T-helper 2 cell treated with Interferon-gamma antibody and Interleukin-4, amounts not matched to agents 100 ng/mL and 5 ng/mL, for 36 hours (primary cell): ENCODE measurements around the gene TBKBP1. TPM values are rescaled to one million over a fixed set of nuclear protein-coding genes. Genes with fewer than 3 reads are reported as not detected.

Experiments
- intact Hi-C: fragments of 100-400 bp; cut with micrococcal nuclease; formaldehyde crosslinking; loops from one replicate; pipeline ENCODE4 v1.15.1; 2023
- total RNA-seq: library from RNA; stranded (reverse); gene quantifications from 2 replicates; pipeline ENCODE4 v1.2.3, GENCODE V29; 2022

Gene TBKBP1
- total RNA-seq, 1 donor from 2014 or later, result 1.2 TPM

GRCh38 chr17:47757386-47757785 lies 63.4 kb downstream of the TBKBP1 start:
- intact Hi-C loops, result no loop called here

GRCh38 chr17:47760409-47761140 lies 66.6 kb downstream of the TBKBP1 start:
- intact Hi-C loops, result no loop called here

Other genes with a start within 250 kb of the TBKBP1 start
- gene NPEPPS, start 163.1 kb upstream of the TBKBP1 start, total RNA-seq, result 88.5 and 95.5 TPM in 2 replicates
- gene KPNB1, start 44.2 kb upstream of the TBKBP1 start, total RNA-seq, result 542 and 543 TPM in 2 replicates
- gene TBX21, start 39.1 kb downstream of the TBKBP1 start, total RNA-seq, result 9.2 and 9.4 TPM in 2 replicates
- 33.0 and 34.3 TPM in 2 replicates for gene OSBPL7, start 127.6 kb downstream of the TBKBP1 start, total RNA-seq
- gene MRPL10, start 137.4 kb downstream of the TBKBP1 start, total RNA-seq, result 36.6 and 37.4 TPM in 2 replicates
- gene LRRC46, start 137.5 kb downstream of the TBKBP1 start, total RNA-seq, result 0.30 and 0.80 TPM in 2 replicates
- 21.8 and 24.9 TPM in 2 replicates for gene SCRN2, start 147.1 kb downstream of the TBKBP1 start, total RNA-seq
- not detected in 2 replicates for gene SP6, start 157.0 kb downstream of the TBKBP1 start, total RNA-seq
- 30.8 and 32.8 TPM in 2 replicates for gene SP2, start 202.1 kb downstream of the TBKBP1 start, total RNA-seq
- gene PNPO, start 247.4 kb downstream of the TBKBP1 start, total RNA-seq, result 37.9 and 39.4 TPM in 2 replicates